ENCODE data around the gene VRK1.
"Not testable (repeated sequence)": the region's sequence is repeated elsewhere in the genome, so short reads cannot be mapped to it uniquely, and the experiment has no call there.

The VRK1 gene

DNA sequence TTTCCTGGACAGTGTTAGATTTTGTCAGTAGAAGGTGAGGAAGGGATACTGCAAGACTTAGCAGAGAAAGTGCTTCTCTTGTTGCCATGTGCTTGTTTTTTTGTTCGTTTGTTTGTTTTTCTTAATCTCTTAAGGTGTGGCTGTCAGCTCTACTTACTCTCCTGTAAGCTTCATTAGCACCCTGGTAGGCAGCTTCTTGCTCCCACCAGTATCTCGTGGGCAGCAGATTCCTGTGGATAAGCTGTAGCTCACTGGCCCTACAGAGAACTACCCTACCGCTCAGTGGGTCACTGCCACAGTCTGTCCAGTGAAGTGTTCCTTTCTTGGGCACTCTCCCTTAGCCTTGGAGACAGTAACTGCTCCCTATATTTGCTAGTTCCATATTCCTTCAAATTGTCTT lies 30.1 kb downstream of the VRK1 start:
- no peak for DNase-seq

DNA sequence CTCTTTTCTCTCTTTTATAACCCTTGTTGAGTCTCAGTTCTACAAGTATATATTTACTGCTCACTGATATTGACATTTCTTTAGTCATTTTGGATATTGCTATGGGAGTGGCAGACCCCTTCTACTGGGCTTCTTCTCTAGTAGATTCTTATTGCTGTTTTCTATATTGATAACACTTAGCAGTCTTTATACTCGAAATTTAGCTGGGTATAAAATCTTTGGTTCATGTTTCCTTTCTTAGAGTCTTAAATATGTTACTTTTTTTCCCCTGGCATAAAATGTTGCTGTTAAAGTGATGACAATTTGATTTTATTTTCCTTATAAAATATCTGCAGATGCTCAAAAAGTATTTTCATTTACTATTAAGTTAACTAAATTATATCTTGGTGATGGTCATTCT lies 32.6 kb downstream of the VRK1 start:
- DNase-seq = no peak

DNA sequence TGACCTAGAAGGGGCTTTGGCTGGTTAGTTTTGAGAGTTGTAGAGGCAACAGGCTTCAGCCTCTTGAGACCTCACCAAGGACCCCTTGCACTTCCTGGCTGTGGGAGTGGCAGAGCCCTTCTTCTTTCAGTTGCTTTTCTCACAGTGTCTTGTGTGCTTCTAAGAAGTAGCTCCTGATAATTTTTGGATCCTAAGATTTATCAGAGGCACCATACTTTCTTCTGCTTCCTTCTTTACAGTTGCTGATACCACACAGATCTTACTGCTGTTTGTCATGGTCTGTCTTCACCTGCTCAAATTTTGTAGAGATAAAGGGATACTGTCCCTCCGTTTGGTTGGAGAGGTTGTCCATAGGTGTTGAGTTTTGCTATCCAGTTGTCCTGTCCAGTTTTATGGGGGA lies 33.8 kb downstream of the VRK1 start:
- DNase-seq = no peak

DNA sequence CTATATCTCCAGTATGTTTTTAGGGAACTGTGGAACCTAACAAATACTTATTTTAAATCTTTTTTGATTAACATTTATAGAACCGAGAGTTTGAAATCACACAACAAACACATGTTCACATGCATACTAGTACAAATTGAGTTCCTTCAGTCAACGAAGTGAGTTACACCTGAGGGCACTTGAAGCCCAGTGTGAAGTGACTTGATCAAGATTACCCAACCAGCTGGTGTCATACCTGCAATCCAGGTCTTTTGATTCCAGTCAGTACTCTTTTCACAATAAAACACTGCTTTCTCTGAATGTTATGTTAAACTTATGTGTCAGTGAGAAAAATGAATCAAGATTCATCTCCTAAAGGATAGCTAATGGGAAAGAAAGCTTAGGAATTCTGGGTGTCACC lies 35.2 kb downstream of the VRK1 start:
- DNase-seq = no peak

DNA sequence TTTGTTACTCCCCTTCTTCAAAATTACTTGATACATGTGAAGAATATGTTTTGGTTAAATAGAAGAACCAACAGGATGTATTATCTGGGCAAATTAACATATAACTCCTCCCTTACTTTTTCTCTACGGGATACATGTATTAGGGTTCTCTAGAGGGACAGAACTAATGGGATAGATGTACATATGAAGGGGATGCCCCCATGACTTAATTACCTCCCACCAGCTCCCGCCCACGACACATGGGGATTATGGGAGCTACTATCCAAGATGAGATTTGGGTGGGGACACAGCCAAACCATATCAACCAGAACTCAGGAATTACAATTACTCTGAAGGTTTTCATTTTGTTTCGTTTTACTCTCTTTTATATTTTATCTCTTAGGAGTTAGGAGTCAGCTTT lies 41.3 kb downstream of the VRK1 start:
- no peak for DNase-seq

DNA sequence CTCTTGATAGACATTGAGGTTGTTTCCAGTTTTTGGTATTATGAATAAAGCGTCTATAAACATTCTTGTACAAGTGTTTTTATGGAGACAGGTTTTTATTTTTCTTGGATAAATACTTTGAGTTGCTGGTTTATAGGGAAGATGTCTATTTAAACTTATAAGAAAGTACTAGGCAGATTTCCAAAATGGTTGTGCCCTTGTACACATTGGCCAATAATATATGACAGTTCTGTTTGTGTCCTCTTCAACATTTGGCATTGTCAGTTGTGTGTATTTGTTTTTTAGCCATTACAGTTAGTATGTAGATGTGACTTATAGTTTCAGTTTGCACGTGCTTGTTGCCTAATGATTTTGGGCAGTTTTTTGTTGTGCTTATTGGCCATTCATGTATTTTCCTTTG lies 42.1 kb downstream of the VRK1 start:
- DNase-seq = no peak

DNA sequence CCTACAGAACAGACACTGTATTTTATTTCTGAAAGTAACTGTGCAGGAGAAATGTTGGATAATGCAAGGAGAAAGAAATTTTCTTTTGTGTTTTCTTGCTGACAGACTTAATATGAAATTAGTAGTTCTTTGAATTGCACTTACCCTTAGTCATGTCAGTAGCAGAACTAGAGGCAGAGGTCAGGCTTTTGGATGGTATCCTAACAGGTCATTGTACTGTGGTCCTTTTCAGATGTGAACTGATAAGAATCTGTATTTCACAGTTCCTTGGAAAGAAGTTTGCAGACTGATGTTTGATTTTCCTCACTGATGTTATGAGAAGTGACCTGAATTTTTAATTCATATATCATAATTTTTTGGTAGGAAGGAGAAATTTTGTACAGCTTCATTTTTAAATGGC lies 46.0 kb downstream of the VRK1 start:
- no peak for DNase-seq

DNA sequence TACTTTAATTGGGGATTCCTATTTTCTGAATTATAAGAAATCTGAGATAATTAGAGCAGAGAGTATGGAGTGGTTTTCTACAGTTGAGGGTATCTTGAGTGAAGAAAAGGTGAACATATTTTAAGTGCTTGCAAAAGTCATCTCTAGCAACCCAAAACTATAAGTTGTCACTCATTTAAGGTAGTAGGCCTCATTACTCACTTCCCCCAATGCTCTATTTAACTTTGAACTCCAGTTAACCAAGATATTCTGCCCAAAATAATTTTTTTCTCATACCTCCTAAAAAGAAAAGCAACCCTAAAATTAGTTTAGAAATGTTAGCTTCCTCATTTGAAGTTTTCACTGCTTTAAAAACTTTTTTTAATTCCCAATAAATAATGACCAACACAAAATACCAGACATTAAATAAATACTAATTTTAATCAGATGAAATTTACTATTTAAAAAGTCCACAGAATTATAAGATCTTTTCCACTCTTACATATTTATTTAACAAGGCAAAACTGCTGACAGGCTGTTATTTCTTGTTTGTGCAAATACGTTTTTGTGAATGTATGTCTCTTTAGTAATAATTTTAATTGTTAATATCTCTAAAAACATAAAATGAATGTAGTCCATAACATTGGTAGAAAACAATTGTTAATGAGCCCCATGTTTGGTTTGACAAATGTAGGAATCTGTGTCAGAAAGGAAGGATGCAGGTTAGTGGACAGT lies 47.8 kb downstream of the VRK1 start:
- DNase-seq = no peak

DNA sequence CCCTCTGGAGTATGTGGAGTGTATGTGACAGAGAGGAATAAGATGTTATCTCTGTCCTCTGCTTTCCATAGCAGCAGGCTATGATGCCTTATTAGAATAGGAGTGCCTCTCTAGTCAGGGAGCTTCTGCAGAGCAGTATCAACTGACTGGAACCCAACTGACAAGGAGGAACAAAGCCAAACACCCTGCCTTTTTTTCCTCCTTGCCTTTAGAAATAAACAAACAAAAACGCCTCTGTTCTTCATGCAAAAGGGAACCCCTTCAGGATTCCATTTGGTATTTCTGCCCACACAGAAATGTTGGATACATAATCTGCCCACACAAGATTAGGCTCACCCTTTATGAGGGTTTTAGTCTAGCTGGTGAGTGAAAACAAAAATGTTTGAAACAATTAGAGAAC lies 50.3 kb downstream of the VRK1 start:
- DNase-seq = no peak

DNA sequence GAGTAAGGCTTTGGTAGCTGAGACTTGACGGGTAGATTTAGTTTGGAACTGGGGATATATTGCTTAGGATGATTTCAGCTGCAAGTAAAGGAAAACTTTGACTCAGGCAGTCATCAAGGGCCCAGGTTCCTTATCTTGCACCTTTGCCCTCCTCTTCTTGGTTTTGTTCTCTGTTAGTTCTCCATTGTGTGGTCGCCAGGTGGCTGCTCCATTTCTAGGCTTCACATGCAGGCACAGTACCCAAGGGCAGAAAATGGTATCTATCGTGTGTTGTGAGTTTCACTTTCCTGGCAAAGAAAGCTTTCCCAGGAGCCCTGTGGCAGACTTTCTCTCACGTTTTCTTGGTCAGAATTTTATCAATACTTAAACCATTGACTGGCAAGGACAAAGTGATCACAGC lies 50.8 kb downstream of the VRK1 start:
- no peak for DNase-seq

DNA sequence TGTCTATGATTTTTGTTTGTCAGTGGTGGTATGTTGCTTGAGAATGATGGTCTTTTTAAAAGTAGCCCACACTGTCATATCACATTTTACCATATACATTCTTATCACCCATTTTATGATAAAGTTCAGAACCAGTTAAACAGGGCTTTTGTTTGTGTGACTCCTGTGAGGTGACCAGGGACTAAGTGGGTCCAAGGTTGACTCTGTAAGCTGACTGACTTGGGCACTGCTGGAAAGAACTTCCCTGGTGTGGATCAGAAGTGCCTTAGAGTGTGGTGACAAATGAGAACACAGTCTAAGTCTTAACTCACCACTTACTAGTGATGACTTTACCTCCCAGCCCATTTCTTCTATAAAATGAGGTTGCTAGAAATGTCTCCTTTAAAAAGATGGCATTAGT lies 52.6 kb downstream of the VRK1 start:
- DNase-seq = no peak

DNA sequence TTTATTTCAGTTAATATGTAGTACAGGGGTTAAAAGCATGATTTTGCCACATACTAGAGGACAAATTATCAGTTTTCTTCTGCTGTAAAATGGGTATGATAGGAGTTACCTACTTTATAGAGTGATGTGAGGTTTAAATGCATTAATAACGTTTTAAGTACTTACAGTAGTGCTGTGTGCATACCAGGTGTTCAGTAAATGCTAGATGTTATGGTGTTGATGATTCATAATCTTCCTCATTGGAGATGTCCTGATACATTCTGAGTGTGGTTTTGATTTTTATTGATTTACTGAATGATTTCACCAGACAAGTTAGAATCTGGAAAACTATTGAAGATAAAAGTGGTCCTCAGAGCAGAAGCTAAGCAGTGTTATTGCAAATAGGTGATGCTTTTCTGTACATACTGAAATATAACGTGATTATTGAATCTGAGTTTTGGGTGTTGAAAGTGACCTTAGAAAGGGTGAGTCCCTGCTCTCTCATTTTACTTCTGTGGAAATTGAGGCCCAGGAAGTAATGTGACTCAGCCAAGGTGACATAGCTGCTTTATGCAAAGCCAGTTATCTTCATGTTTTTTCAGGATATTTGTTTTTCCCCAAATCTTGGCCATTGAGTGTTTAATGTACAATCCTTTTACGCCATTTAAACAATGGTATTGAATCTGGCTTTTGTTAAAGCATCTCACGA lies 54.7 kb downstream of the VRK1 start:
- no peak for DNase-seq

DNA sequence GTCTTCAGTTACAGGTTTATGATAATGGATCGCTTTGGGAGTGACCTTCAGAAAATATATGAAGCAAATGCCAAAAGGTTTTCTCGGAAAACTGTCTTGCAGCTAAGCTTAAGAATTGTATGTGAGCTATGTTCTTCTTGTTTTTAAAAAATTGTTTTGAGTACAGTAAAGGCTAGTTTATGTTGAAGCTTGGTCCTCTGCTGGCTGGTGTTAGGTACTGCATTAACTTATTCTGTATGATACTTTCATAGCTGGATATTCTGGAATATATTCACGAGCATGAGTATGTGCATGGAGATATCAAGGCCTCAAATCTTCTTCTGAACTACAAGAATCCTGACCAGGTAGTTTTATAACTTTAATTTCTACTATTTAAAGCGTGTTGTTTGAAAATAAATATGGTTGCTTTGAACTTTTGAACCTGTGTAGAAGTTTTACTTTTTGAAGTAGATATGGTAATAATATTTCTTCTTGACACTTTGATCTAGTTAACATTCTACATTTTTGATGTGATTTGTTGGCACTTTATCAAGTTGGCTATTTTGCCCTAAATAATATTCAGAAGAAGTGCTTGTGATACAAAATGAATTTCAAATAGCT lies 55.7 kb downstream of the VRK1 start:
- peak; percentile 34 for DNase-seq

DNA sequence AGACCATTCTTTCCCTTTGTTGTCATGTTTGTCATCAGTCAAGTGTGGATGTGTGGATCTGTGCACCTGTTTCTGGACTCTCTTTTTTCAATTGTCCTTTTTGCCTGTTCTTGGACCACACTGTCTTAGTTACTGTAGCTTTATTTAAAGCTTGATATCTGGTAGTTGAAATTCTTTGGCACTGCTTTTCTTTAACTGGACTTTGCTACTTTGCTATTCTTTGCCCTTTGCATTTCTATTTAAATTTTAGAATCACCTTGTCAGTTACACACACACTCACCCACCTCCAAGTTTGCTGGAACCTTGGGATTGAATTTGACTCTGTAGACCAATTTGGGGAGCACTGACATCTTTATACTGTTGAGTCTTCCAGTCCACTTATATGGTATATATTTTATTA lies 61.5 kb downstream of the VRK1 start:
- no peak for DNase-seq

DNA sequence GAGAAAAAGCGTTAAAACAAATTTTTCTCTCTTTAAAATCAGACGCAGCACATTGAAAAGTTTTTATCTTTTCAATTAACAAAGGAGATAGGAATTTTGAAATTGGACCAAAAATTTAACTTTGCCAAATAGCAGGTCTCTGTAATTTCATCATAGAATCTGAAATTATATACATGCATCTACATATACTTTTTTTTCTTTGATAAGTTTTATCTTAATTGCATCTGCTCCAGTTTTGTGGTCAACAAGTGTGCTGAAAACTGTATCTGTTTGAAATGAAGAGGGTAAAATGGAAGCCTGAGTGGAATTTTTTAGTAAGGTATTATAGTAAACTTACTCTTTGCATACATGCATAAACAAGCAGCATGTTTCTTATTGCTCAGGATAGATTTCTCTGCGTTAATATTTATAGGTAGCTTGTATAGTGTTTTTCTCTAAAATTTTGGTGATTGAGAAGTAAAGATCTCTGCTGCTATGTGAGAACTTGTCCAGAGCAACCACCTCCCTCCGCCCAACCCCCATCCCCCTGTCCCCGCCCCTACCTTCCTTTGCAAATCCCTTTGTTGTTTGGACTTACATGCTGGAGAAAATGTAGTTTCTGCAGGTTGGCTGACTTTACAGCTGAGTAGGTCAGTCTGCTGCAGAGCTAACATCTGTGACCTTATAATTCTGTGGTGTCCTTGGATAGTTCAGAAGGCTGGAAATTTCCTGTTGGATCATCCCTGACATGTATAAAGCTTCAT lies 64.6 kb downstream of the VRK1 start:
- no peak for DNase-seq

DNA sequence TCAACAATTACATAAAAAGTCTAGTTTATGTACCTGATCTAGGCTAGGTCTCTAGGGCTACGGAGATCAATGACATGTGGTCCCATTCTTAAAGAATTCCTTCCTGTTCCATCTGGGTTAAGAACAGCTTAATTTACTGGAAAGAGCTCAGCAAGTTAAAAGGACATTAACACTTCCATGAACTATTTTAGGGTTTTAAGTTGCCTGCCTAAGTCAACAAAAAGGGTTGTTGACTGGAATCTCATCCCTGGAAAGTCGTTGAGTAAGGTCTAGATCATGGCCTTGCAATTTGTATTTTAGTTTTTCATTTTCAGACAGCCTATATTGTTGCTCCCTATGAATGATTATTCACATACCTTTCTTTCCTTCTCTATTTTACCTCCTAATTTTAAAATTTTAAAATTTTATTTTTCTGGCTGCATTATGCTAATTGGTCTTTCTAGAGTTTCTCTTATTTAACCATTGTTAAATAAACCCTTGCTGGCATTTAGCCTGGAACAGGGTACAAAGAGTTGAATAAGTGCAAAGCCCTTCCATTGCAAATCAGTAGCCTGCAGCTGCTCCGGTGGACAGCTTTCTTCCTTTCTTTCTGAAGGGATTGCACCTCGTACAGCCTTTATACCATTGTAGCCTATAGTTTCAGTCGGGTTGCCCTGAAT lies 66.3 kb downstream of the VRK1 start:
- no peak for DNase-seq

DNA sequence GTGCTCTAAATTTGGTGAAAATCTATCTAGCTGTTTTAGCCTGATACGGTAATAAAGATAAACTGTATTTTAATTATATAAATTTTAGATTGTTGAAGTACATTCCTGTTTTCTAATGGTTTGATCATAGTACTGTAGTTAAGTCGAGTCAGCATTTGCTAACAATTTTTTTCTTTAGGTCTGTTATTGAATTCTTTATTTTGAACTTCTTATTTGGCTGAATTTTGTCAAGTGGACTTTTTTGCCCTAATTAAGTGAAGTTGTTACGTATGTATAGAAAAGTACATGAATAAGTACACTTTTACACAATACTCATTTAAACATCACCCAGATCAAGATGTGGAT lies 66.8 kb downstream of the VRK1 start:
- DNase-seq = no peak

DNA sequence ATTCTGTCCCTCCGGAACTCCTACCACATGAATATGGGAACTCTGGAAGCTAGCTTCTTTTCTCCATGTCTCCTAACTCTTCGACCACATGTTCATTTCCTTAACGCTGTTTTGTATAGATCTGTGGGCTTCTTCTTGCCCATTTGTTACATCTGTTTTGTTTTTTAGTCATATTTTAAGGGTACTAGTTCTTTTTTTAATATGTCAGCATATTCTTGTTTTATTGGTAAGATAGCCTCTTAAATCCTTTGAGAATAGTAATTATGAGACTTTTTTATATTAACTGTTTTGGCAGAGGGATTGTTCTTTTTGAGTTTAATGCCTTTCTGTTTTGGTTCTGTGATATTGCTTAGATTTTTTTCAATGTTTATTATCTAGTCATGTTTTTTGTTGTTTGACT lies 70.5 kb downstream of the VRK1 start:
- no peak for DNase-seq

DNA sequence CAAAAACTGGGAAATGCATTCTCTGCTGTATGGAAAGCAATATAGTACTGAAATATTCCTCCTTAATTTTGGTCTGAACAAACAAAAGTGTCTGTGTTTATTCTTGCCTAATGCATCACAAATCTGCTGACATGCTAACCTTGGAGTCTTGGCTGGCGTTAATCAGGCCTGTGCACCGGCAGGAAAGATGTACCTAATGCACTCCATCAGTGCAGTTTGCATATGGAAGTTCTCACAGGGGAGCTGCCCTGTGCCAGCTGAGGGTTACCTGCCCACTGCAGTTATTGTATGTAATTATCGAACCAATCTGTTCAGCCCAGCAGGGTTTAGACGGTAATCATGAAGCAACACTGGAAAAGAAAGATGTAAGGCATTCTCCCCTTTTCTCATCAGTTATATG lies 76.9 kb downstream of the VRK1 start:
- no peak for DNase-seq

DNA sequence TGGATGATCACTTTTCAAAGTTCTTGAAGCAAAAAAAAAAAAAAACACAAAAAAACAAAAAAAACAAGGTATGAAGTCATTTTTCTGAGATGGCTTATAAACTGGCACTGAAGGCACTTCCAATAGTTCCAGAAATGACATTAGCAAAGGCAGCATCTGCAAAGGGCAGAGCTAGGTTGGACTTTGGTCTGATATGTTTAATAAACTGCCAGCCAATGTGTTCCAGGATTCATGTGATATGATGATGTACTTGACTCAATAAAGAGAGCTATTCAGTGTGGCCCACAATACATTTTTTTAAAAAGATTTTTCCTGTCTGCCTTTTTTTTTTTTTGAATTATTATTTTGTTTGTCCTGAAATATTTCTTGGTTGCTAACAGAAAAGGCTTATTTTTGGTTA lies 79.6 kb downstream of the VRK1 start:
- DNase-seq = no peak

DNA sequence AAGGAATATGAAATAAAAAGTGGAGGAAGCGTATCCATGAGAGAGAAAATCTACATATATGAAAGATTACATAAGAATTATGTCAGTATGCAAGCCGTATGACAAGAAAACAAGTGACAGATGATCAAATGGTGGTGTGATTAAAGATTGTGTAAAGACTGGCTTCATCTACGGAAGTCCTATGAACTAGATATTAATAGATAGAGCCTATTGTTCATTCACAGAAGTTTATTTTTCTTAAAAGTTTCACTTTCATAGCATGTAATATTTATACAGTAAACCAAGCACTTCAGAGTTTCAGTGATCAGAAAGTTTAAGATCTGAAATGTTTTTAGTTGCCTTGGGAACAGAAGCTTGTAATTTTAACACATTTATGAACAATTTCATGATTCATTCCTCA lies 84.5 kb downstream of the VRK1 start:
- DNase-seq = peak; percentile 30 to 36

DNA sequence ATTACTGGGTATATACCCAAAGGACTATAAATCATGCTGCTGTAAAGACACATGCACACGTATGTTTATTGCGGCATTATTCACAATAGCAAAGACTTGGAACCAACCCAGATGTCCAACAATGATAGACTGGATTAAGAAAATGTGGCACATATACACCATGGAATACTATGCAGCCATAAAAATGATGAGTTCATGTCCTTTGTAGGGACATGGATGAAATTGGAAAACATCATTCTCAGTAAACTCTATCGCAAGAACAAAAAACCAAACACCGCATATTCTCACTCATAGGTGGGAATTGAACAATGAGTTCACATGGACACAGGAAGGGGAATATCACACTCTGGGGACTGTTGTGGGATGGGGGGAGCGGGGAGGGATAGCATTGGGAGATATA lies 86.8 kb downstream of the VRK1 start:
- not testable (repeated sequence) for DNase-seq

DNA sequence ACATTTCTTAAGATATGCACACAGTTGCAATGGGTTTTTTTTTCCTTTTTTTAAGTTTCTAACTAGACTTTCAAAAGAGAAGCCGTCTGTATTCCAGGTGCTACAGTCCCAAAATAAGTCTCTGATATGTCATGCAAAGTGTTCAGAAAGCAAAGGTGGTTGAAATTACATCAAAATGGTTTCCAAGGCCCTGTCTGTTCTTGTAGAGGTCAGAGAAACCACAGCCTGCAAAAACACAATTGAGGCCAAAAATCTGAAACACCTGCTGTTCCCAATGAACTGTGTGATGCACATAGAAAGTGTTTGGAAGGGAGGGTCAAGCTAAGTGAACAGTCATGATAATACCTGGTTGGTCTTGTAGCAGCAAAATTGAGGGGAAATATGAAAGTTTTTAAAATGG lies 91.0 kb downstream of the VRK1 start:
- DNase-seq = no peak

Data from inflammatory macrophage (primary cell).